K562 (cell line): ENCODE measurements around the gene PUS3. TPM values are rescaled to one million over a fixed set of nuclear protein-coding genes. Genes with fewer than 3 reads are reported as not detected.

Source experiments
- CCAR2 ChIP-seq: fragments of 200-400 bp; formaldehyde crosslinking; IDR thresholded peaks from 2 replicates; pipeline ENCODE4 v1.6.1; 2017; ENCODE audit warnings: mild to moderate bottlenecking, low read depth, low read length
- CXXC5 ChIP-seq: fragments of 250-450 bp; sonication (Bioruptor Pico); IDR thresholded peaks from 2 replicates; pipeline ENCODE4 v1.8.0; 2022; ENCODE audit warnings: inconsistent platforms, mild to moderate bottlenecking, moderate library complexity
- EWSR1 ChIP-seq: fragments of 450-650 bp; IDR thresholded peaks from 2 replicates; pipeline ENCODE4 v1.6.1; 2018; ENCODE audit warnings: borderline replicate concordance, mild to moderate bottlenecking, low read depth, moderate library complexity; ENCODE audit not compliant: partially characterized antibody
- ILK ChIP-seq: fragments of 450-650 bp; IDR thresholded peaks from 2 replicates; pipeline ENCODE4 v1.6.1; 2016; ENCODE audit warnings: missing genetic modification characterization, low read depth, mild to moderate bottlenecking, missing compliant biosample characterization, moderate library complexity, borderline replicate concordance
- IRF1 ChIP-seq: sonication (generic); formaldehyde crosslinking; IDR thresholded peaks from 2 replicates; pipeline ENCODE4 v1.8.0; 2022; ENCODE audit warnings: missing genetic modification reagents, mild to moderate bottlenecking, borderline replicate concordance
- NCOA2 ChIP-seq, 2 experiments: fragments of 450-650 bp; IDR thresholded peaks; 2 replicates each; pipeline ENCODE4 v1.6.1; 2018; ENCODE audit warnings: mild to moderate bottlenecking in 2 of 2, moderate library complexity in 1 of 2; ENCODE audit not compliant: partially characterized antibody in 2 of 2
- NR1H2 ChIP-seq: sonication (generic); formaldehyde crosslinking; IDR thresholded peaks from 2 replicates; pipeline ENCODE4 v1.4.0; 2020; ENCODE audit warnings: mild to moderate bottlenecking, missing genetic modification reagents
- RFX1 ChIP-seq: fragments of 450-650 bp; IDR thresholded peaks from 2 replicates; pipeline ENCODE4 v1.6.1; 2016; ENCODE audit warnings: mild to moderate bottlenecking, moderate library complexity
- RNF2 ChIP-seq: sonication (generic); IDR thresholded peaks from 2 replicates; pipeline ENCODE4 v1.6.1; 2016
- SMAD2 ChIP-seq: fragments of 150-350 bp; IDR thresholded peaks from 2 replicates; pipeline ENCODE4 v1.6.1; 2014; ENCODE audit warnings: low read depth, mild to moderate bottlenecking, low read length
- SRSF9 ChIP-seq: fragments of 200-400 bp; formaldehyde crosslinking; IDR thresholded peaks from 2 replicates; pipeline ENCODE4 v1.6.1; 2017; ENCODE audit warnings: low read depth, low read length, borderline replicate concordance
- WHSC1 ChIP-seq: IDR thresholded peaks from one replicate; pipeline ENCODE4 v1.6.1; 2012; ENCODE audit warnings: low read length, control low read depth, inconsistent platforms
- ZFP91 ChIP-seq: sonication (generic); formaldehyde crosslinking; IDR thresholded peaks from 2 replicates; pipeline ENCODE4 v1.8.0; 2022; ENCODE audit warnings: mild to moderate bottlenecking, missing genetic modification reagents
- ZHX1 ChIP-seq: fragments of 150-350 bp; conservative IDR thresholded peaks from 2 replicates; pipeline ENCODE4 v1.6.1; 2014; ENCODE audit warnings: low read length
- ZNF175 ChIP-seq: fragments of 200-800 bp; sonication (Bioruptor generic); IDR thresholded peaks from 2 replicates; pipeline ENCODE4 v1.6.1; 2016; ENCODE audit warnings: low read depth, mild to moderate bottlenecking, missing genetic modification characterization, missing compliant biosample characterization
- ZNF280A ChIP-seq: fragments of 450-650 bp; IDR thresholded peaks from 2 replicates; pipeline ENCODE4 v1.6.1; 2018; ENCODE audit warnings: mild to moderate bottlenecking, low read depth; ENCODE audit not compliant: partially characterized antibody
- polyA plus RNA-seq, 8 experiments: library from polyadenylated mRNA; depleted of rRNA in 4 of 8; stranded (reverse) in 5 of 8; unstranded in 3 of 8; fragments of >200 nt; fragmentation: Nextera tagmentation in 2 of 8; fragmentation: Illumina TruSeq in 1 of 8; extraction: Ambion mirVana in 2 of 8; extraction: Trizol in 1 of 8; gene quantifications; 2 replicates each; pipeline versions ENCODE4 v1.2.1 to v1.2.3, GENCODE V29; 2011 to 2014; ENCODE audit warnings: inconsistent platforms in 1 of 8, missing spikeins in 1 of 8
- total RNA-seq, 7 experiments: library from RNA; depleted of rRNA in 6 of 7; stranded (reverse); fragments of >200 nt in 6 of 7; fragmentation: Illumina TruSeq in 2 of 7; extraction: Trizol in 2 of 7; gene quantifications; 2 replicates each; pipeline versions ENCODE4 v1.2.1 to v1.2.3, GENCODE V29; 2011 to 2021; ENCODE audit warnings: low replicate concordance in 1 of 7
- TF ChIP-seq, protein P1 (sequence below): sonication (generic); formaldehyde crosslinking; IDR thresholded peaks from 2 replicates; pipeline ENCODE4 v1.8.0; 2022; ENCODE audit warnings: missing genetic modification reagents, mild to moderate bottlenecking, borderline replicate concordance

Gene PUS3
- total and polyA plus RNA-seq, 9 of the 15 experiments (the other 6 are each of a cell fraction or from before 2014, with no cell fraction given): 16.5 to 49.2 (median 35.9) TPM

GRCh38 chr11:125887373-125888324, 15.4 kb downstream of the PUS3 start, which contains the start of gene HYLS1 (continued):
- TF ChIP-seq ZHX1: no peak
- no peak for TF ChIP-seq ZNF175
- no peak for TF ChIP-seq EWSR1
- TF ChIP-seq NCOA2 (IDR thresholded peaks at IDR 0.05; ENCODE audit: partially characterized antibody in 2 of 2): no peak
- TF ChIP-seq IRF1 (CRISPR knock-in tag): no peak
- peak; percentile 91 for TF ChIP-seq CXXC5
- no peak for TF ChIP-seq WHSC1
- no peak for TF ChIP-seq ILK
- TF ChIP-seq RNF2: 0 out of 2 replicates have a peak, but pooled peaks have one; percentile 16
- TF ChIP-seq ZNF280A: no peak
- TF ChIP-seq SMAD2: no peak
- TF ChIP-seq SRSF9: no peak
- no peak for TF ChIP-seq RFX1
- no peak for TF ChIP-seq NR1H2 (CRISPR knock-in tag)
- TF ChIP-seq ZFP91 (CRISPR knock-in tag): no peak
- no peak for TF ChIP-seq CCAR2
- TF ChIP-seq, protein P1, sequence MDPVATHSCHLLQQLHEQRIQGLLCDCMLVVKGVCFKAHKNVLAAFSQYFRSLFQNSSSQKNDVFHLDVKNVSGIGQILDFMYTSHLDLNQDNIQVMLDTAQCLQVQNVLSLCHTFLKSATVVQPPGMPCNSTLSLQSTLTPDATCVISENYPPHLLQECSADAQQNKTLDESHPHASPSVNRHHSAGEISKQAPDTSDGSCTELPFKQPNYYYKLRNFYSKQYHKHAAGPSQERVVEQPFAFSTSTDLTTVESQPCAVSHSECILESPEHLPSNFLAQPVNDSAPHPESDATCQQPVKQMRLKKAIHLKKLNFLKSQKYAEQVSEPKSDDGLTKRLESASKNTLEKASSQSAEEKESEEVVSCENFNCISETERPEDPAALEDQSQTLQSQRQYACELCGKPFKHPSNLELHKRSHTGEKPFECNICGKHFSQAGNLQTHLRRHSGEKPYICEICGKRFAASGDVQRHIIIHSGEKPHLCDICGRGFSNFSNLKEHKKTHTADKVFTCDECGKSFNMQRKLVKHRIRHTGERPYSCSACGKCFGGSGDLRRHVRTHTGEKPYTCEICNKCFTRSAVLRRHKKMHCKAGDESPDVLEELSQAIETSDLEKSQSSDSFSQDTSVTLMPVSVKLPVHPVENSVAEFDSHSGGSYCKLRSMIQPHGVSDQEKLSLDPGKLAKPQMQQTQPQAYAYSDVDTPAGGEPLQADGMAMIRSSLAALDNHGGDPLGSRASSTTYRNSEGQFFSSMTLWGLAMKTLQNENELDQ (CRISPR knock-in tag): no peak
